Activated CD8-positive, alpha-beta memory T cell treated with anti-CD3 and anti-CD28 coated beads, Interleukin-2, amount 50 U/mL, for 24 hours (primary cell): ENCODE measurements around the gene FLRT1.

Source experiments
- DNase-seq: peaks from one replicate; pipeline ENCODE4 v3.0.0-alpha.2; 2020; ENCODE audit errors: extremely low read depth

FLRT1 gene

DNA sequence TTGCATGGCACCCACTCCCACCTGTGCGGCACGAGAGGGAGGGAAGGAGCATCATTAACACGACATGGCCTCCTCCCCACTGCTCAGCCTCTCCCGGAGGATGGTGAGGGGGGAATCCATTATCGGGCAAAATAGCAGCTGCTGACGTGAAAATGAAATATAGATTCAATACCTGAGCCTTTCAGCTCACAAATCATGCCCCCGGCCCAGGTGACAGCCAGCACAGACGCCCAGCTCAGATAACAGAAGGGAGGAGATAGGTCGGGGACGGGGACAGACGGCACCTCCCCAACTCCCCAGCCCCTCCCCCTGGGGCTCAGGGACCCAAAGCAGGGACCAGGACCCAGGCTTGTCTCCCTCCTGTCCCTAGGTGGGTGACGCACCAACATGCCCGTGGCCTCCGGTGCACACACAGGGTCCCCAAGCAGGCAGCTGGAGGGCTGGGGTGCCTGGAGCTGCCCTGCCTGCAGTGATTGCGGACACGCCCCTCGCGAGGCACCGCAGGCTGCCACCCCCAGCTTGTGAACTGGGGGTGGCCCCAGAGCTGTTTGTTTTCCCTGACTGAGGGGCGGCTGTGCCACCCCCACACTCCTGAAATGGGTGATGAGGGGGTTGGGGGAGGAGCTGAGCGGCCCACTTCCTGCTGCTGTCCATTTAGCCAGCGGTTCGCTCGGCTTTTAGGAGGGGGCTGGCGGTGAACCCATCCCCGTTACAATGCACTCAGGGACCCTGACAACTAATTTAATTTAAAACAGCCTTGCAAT is 31.7 kb downstream of the FLRT1 start:
- DNase-seq: no peak

DNA sequence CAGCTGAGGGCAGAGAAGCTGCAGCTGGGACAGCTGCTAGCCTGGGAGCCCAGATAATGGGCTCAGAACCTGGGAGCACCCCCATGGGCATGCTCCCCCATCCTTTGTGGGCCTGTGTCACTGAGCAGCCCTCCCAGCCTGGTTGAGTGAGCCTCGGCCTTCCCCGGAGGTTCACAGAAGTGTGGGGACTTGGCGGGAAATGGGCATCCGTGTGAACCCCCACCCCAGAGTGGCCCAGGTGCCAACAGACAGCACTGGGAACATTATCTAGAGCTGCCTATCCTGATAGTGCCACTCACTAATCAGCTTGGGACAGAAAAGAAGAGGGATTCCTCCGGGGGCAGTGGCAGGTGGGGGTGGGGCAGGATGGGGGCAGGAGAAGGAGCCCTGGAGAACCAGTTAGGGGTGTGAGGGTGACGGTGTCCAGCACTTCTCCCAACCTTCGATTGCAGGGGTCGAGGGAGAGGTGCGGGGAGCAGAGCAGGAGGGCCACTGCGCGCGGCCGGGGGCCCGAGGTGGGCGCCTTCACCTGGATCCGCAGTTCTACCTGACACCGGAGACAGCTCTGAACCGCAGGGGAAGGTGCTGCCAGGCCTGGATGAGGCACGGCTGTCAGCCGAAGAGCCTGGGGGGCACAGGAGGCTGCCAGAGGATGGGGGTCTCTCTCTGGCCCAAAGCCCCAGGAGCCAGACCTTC is 33.1 kb downstream of the FLRT1 start:
- no peak for DNase-seq

DNA sequence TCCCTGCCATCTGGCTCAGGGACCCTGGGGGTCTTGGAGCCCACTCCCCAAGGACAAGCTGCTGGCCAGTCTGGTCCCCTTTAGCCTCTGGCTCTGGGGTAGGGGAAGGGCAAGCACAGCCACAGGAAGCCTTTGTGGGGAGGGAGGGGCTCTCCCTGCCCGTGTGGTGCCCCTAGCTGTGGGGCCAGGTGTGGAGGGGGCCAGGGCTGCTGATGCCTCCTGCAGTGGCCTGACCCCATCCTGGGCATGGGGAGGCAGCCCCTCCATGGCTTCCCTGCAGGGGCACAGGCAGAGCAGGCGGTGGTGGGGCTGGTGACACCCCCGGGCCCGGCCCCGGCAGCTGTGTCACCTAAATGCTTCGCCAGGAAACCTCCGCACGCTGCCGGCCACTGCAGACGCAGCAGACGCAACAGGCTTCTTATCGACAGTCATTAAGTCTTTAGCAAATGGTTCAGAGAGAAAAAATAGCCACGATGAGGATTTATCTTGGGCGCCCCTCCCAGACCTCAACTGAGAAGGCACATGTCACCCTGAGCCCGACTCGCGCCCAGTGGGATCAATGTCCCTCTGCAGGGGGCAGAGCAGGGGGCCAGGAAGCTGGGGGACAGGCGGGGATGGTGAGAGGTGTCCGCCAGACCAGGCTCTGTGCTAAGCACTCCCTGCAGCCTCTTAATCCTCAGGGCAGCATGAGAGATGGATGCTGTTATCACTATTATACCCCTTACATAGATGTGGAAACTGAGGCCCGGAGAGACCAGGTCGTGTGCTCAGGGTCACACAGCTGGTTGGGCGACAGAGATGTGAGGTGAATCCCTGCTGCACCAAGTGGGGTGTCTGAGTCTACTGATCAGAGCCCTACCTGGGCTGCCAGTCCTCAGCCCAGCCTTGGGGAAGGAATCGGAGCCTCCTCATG is 33.9 kb downstream of the FLRT1 start:
- DNase-seq: no peak

DNA sequence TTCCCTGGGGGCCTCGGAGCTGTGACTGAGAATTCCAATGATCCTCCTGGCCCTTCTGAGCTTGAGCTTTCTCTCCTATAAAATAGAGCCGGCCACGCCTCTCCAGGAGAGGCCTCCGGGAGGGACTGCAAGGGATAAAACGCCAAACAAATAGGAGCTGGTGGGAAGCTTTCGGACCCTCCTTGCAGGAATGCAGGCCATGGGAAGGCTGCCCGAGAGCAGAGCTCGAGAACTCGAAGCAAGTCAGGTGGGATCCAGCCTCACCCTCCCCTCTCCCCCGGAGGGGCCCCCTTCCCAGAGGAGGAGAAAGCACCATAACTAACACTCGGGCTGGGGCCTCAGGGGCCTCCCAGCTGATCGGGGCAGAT is 34.6 kb downstream of the FLRT1 start:
- no peak for DNase-seq

DNA sequence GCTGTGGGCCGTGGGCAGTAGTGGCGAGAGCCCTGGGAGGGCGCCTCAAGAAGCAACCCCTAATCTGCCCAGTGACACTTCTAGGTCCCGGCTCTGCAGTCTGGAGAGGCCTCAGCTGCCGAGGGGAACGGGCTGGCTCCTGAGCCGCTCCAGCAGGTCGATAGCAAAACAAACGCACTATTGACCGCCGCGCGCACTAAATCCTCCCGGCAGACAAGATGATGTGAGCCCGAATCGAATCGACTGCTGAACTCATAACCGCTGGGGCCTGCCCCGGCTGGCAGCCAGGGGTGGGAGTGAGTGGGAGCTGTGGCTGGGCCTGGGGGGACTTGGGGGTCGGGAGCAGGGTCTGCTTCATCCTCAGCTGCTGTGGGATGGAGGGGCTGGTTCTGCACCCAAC is 36.1 kb downstream of the FLRT1 start:
- no peak for DNase-seq

DNA sequence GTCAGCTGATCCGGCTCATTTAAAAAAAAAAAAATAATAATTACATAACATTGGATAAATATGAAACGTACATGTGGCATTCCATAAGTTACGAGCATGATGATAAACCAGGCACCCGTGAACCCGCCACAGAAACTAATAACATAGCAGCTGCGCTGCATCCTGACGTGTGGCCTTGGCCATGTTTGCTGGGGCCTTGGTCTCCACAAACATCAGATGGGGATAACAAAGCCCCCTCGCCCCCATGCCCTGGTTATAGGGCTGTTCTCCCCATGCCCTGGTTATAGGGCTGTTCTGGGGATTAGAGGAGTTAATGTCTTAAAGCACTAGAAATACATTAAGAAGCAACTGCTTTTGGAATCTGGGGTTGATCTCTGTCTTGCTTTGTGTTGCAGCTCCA is 36.7 kb downstream of the FLRT1 start:
- no peak for DNase-seq

DNA sequence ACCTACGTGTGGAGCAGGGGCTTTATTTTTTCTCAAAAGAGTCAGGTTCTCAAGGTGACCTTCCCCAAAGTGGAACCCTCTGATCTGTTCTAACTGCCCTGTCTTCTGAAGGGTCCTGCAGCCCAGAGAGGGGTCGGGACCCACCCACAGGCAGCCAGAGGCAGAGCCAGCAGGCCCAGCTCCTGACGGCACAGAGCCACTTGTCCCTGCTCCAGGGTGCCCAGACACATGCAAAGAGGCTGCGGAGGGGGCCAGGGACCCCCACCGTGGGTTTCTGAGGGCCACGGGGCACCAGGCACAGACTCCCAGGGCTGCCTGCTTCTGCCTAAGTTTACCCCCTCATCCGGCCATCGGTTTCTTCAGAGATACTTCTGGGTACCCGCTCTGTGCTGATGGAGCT is 37.1 kb downstream of the FLRT1 start:
- no peak for DNase-seq

DNA sequence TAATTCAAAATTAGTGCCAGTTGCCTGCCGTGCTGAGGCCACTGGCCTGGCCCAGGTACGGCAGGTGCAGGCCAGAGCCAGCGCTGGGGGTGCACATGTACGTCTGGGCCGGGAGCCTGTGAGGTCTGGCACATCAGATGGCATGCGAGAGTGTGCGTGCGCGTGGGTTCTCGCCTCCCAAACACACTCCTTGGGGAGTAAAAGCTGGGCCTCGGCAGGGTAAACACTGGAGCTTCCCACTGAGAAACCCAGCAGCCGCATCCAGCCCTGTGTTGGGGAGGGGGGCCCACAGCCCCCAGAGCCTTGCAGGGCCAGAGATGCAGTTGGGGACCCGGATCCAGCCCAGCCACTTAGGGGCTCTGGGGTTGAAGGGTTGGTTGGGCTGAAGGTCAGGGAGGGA is 37.8 kb downstream of the FLRT1 start:
- DNase-seq: no peak

DNA sequence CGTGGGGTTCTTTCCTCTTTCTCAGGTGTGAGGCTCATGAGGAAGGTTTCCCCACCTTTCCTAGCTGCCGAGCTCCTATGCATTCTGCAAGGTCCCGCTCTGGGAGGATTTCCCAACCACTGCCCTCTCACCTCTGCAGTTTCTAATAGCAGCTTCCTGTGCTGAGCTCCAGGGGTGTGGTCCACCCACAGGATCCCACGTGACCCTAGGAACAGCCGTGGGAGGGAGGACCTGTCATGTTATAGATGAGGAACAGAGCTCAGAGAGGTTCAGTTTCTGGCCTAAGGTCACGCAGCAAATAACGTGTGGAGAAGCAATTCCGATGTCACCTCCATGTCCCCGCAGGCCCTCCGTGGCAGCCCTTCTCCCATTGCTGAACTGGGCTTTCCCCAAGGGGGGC is 38.5 kb downstream of the FLRT1 start:
- DNase-seq: no peak

DNA sequence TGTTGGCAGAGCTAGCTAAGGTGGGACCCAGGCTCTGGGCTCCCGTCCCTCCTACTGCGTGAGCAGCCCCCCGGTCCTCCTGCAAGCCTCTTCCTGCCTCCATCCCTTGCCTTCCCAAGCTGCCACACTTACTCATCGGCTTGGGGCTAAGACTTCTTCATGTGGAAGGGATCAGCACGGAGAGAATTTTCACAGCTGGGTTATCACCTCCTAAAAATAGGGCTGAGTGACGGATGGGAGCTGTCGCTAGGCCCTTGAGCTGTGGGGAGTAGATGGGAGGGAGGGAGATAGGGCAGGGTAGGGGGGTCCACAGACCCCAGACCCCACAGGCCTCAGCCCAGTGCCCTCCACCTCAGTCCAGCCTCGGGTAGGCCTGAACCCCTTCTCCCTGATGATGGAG is 41.0 kb downstream of the FLRT1 start:
- no peak for DNase-seq

DNA sequence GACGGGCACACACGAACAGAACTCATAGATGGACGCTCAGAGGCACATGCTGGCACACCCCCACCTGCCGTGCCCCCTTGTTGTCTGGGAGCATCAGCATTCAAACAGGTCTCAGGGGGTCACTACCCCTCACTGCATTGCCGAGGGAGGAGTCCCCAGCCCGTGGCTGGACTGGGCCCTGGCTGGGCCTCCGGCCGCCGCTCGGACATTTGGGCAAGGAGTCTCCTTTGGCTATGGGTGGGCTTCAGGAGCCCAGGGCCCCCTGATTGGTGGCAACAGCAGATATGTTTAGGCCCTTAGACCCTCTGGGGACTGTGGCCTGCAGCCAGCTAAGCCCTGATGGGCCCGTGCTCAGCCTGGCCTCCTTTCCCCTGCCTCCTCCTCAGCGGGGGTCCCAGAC is 41.9 kb downstream of the FLRT1 start:
- DNase-seq: no peak

DNA sequence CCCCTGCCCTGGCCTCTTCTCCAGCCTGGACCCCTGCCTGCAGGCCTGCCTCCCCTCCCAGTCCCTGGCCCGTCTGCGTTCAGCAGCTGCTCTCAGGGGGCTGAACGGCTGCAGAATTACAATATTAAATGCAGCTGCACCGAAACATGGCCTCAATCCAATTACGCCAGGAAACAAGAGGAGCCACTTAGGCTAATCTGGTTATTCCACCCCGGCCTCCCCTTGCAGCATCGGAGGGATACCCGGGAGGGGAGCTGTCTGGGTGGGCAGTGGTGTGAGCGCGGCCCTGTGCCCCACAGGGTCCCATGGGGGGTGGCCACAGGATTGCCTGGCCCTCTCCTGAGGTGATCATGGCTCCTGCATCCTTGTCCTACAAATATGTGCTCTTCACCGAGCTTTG is 42.6 kb downstream of the FLRT1 start:
- DNase-seq: no peak

DNA sequence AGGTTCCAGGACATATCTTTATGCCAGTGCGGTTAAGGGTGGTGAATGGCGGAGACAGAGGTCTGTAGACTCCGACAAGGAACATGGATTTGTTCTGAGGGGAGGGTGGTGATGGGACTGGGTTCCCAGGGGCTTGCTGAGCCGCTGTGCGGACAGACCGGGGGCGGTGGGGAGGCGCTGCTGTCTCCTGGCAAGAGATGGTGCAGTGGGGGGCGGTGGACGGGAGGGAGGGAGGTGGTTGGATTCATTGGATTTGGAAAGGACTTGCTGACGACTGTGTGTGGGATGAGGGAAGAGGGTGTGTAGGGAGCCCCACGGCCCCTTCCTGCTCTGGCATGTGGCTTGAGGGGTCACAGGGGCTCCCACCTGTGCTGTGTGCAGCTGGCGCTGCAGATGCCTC is 43.2 kb downstream of the FLRT1 start:
- no peak for DNase-seq

DNA sequence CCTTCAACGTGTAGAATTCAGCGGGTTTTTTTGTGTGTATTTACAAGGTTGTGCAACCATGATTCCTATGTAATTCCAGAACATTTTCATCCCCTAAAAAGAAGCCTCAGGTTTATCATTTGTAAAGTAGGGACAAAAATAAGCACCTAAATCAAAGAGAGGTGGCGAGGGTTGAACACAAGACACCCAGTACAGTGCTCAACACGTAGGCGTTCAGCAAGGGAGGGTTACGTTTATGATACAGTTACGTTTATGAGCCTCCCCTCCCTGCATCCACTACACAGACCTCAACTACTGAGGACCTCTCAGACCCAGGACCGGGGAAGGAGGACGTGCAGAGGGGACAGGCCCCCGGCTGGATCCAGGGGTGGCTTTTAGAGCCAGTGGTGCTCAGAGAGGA is 44.7 kb downstream of the FLRT1 start:
- DNase-seq: no peak

DNA sequence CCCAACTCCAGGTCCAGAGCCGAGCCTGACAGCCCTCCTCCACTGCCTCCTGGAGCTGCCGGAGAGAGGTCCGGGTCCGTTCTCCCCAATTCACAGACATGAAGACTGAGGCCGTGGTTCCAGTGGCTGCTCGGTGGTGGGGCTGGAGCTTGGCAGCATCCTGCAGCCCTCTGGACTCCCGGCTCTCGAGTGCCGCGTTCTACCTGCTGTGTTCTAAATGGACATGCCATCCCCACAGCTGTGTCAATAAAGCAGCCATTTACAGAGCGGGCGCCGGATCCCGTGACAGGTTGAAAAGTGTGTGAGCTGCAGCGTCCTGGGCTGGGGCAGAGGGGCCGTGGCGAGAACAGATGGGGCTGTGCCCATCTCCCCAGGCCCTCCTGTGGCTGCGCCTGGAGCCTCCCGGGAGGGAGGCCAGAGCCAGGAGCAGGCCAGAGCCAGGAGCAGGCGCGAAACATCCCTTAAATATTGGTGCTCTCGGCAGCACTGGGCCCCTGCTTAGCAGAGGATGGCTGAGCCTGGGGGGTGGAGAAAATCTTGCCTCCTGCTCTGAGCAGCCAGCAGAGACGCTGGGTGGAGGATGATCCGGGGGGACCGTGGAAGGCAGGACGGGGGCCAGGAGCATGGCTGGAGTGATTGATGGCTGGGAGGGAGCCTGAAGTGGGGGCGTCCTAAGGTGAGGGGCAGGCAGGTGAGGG is 46.2 kb downstream of the FLRT1 start:
- no peak for DNase-seq

DNA sequence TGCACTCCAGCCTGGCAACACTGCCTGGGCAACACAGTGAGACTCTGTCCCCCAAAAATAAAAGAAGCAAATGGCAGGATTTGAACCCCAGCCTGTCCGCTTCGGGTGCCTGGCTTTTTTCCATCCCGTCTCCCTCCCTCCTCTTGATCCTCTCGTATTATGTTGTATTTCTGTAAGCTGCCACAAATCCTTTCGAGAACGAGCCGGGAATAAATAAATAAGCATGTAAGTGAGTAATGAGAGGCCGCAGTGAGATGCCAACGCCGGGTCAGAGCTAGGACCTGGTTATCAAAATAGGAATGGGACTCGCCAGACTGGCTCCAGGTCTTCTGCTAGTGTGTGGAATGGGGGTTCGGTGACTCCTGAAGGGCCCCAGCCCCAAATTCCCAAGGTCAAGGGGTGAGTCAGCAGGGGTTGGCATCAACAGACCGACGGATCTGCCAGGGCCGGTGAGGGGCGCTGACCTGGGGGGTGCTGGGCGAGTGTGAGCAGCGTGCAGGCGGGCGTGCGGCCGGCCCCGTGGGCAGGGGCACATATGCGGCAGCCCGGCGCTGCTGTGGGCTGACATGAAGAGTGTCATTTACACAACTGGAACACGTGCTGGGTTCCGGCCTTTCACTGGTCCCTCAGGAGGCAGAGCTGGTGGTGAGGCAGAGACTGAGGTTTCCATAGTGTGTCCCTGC is 47.8 kb downstream of the FLRT1 start:
- no peak for DNase-seq

DNA sequence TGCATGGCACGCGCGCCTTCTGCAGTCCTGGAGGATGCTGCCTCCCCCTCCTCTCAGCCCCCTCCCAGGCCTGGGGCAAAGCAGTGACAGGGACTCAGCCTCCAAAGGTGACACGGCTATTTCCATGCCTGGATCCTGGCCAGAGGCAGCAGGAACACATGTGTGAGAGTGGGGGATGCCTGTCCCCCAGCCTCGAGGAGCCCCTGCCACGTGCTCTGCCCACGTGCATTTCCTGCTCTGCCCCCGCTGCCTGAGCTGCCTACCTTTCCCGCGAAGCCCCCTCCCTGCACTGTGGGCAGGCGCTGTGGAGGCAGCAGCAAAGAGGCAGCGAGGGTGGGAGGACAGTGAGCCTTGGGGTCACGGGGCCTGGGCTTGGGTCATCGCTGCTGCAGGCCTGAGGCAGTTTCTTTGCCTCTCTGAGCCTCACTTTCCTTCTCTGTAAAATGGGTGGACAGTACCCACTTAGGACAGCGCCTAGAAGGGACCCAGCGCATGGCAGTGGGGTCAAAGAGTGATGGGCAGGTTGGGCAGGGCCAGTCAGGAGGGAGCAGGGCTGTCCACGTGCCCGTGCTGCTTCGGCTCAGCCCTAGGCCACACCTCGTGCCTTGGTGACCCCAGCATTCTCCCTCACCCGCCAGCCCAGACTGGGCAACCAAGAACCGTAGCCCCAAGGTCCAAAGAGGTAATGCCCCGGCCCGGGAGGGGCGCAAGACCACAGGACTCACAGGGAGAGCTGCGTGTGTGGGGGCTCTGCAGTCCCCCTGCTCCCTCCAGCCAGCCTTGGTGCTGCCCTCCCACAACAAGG is 48.6 kb downstream of the FLRT1 start:
- no peak for DNase-seq

DNA sequence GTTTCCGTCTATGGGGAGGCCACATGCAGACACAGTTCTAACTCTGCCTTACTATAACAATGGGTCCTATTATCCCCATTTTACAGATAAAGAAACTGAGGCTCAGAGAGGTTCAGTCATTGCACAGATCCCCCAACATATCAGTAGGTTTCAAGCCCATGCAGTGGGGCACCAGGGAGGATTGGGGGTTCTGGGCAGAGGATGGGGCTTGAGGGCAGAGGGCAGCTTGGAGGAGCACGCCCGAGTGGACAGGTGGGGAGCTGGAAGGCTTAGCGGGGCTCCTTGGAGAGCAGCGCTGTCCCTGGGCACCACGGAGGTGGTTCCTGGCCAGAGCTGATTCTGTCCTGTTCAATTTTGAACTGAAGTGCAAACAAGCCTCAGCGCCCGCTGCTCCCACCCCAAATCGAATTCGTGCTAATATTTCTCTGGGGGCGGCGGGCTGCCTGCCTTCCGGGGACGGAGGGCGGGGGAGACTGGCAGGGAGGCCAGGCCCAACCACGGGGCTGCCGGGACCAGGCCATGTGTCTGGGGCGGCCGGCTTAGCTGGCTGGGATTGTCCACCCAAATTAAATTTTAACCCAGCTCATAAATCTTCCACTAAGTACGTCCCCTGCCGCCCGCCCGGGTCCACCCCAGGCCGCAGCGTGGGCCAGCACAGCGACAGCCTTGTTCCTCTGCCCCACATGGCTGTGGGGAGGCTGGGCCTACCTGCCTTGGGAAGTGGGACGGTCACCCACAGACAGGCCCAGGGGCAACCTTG is 49.4 kb downstream of the FLRT1 start:
- no peak for DNase-seq
